ENCODE data around the gene ELK1. TPM values are rescaled to one million over a fixed set of nuclear protein-coding genes. Genes with fewer than 3 reads are reported as not detected.

The ELK1 gene
- 12.1 and 13.6 TPM in 2 replicates for total RNA-seq

GRCh38 chrX:47650164-47651042, at the start of gene ELK1:
Gene ELK1 (minus strand): TSS chrX:47650563. CDS start chrX:47641441, 9,122 bp downstream.

GRCh38 chrX:47658684-47659420, 8.5 kb upstream of the ELK1 start, which contains the start of gene UXT:
Gene UXT (minus strand): TSS chrX:47659180. CDS start chrX:47658927, 253 bp downstream.

GRCh38 chrX:47629419-47630200, 20.8 kb downstream of the ELK1 start, which contains the start of gene CFP:
Gene CFP (minus strand): TSS chrX:47629930. CDS start chrX:47629844, 86 bp downstream.

GRCh38 chrX:47619486-47620302, 30.7 kb downstream of the ELK1 start, which contains the start of gene SYN1:
Gene SYN1 (minus strand): TSS chrX:47619857. CDS start chrX:47619728, 129 bp downstream.

Other genes with a start within 250 kb of the ELK1 start
- gene ZNF41, start 167.3 kb downstream of the ELK1 start, total RNA-seq: 5.5 and 7.4 TPM in 2 replicates
- gene ARAF, start 89.4 kb downstream of the ELK1 start, total RNA-seq: 14.7 and 15.1 TPM in 2 replicates
- gene TIMP1, start 68.1 kb downstream of the ELK1 start, total RNA-seq: 439 and 508 TPM in 2 replicates
- 0.19 and 0.40 TPM in 2 replicates for gene SYN1, start 30.7 kb downstream of the ELK1 start, total RNA-seq
- gene CFP, start 20.6 kb downstream of the ELK1 start, total RNA-seq: 0.13 and 0.25 TPM in 2 replicates
- gene UXT, start 8.6 kb upstream of the ELK1 start, total RNA-seq: 104 and 120 TPM in 2 replicates
- gene ZNF81, start 186.3 kb upstream of the ELK1 start, total RNA-seq: 4.5 and 4.8 TPM in 2 replicates

All from aortic smooth muscle cell (primary cell).